Lung (tissue), 12 donors: ENCODE measurements around the gene XDH. TPM values are rescaled to one million over a fixed set of nuclear protein-coding genes. Genes with fewer than 3 reads are reported as not detected.

Source experiments
- ATAC-seq: fragments of 200-7000 bp; cut with Tn5 transposase; one replicate; pipeline ENCODE4 v1.9.1; 2020; ENCODE audit warnings: moderate number of reproducible peaks; ENCODE audit not compliant: insufficient read depth, low FRiP score
- DNase-seq, 3 donors: peaks; one replicate each; pipeline ENCODE4 v3.0.0-alpha.2; 2013 to 2017
- H3K27ac ChIP-seq, 2 donors: one replicate each; pipeline ENCODE4 v1.5.1; 2013; ENCODE audit warnings: mild to moderate bottlenecking in 2 of 2, moderate library complexity in 2 of 2, control low read depth in 1 of 2, inconsistent platforms in 1 of 2, low read depth in 1 of 2, low read length in 1 of 2
- H3K27me3 ChIP-seq, 3 donors: one replicate each; pipeline ENCODE4 v1.5.1; 2013; ENCODE audit warnings: low read length in 2 of 3; ENCODE audit not compliant: control insufficient read depth in 3 of 3, insufficient read depth in 3 of 3
- H3K36me3 ChIP-seq, 4 donors: one replicate each; pipeline ENCODE4 v1.5.1; 2013; ENCODE audit warnings: low read length in 4 of 4, mild to moderate bottlenecking in 1 of 4, moderate library complexity in 1 of 4; ENCODE audit not compliant: control insufficient read depth in 4 of 4, insufficient read depth in 4 of 4
- H3K4me1 ChIP-seq, 5 donors: one replicate each; pipeline ENCODE4 v1.5.1; 2013; ENCODE audit warnings: low read length in 5 of 5, mild to moderate bottlenecking in 2 of 5, moderate library complexity in 1 of 5; ENCODE audit not compliant: control insufficient read depth in 5 of 5, insufficient read depth in 5 of 5
- H3K4me3 ChIP-seq: one replicate; pipeline ENCODE4 v1.5.1; 2013; ENCODE audit warnings: mild to moderate bottlenecking, control low read depth, moderate library complexity
- H3K9ac ChIP-seq, 2 donors: one replicate each; pipeline ENCODE4 v1.5.1; 2013; ENCODE audit warnings: low read length in 2 of 2, control low read depth in 1 of 2; ENCODE audit not compliant: insufficient read depth in 1 of 2
- H3K9me3 ChIP-seq, 4 donors: one replicate each; pipeline ENCODE4 v1.5.1; 2013; ENCODE audit warnings: low read length in 3 of 4, mild to moderate bottlenecking in 1 of 4, moderate library complexity in 1 of 4; ENCODE audit not compliant: control insufficient read depth in 4 of 4, insufficient read depth in 3 of 4
- WGBS, 2 donors: extraction: QIAGEN DNeasy Blood & Tissue Kit; methylation state at CpG; one replicate each; pipeline ENCODE4 v1.1.7; 2013; 5-methylcytosine and 5-hydroxymethylcytosine counted together
- polyA plus RNA-seq, 2 donors: library from polyadenylated mRNA; stranded (reverse); fragments of 200-250 nt; gene quantifications; one replicate each; pipeline ENCODE4 v1.2.1, GENCODE V29; 2013
- total RNA-seq, 2 donors: library from RNA; depleted of rRNA in 1 of 2; stranded (reverse); fragments of >200 nt in 1 of 2; gene quantifications; one replicate each; pipeline ENCODE4 v1.2.1, GENCODE V29; 2014 to 2021
- TF ChIP-seq, protein P1 (sequence below): IDR thresholded peaks from 2 replicates; pipeline ENCODE4 v1.5.1; 2012; ENCODE audit warnings: mild to moderate bottlenecking; ENCODE audit errors: control extremely low read depth, extremely low read depth
- donor health status: control.
- donor health status: control.
- donor health status: Bipolar disorder and iron deficiency.
- donor health status: healthy.
- donor health status: DM: yes; HTN: yes; CAD: no.

XDH gene
- total and polyA plus RNA-seq, 4 donors = 0.12 to 1.5 (median 0.60) TPM

DNA sequence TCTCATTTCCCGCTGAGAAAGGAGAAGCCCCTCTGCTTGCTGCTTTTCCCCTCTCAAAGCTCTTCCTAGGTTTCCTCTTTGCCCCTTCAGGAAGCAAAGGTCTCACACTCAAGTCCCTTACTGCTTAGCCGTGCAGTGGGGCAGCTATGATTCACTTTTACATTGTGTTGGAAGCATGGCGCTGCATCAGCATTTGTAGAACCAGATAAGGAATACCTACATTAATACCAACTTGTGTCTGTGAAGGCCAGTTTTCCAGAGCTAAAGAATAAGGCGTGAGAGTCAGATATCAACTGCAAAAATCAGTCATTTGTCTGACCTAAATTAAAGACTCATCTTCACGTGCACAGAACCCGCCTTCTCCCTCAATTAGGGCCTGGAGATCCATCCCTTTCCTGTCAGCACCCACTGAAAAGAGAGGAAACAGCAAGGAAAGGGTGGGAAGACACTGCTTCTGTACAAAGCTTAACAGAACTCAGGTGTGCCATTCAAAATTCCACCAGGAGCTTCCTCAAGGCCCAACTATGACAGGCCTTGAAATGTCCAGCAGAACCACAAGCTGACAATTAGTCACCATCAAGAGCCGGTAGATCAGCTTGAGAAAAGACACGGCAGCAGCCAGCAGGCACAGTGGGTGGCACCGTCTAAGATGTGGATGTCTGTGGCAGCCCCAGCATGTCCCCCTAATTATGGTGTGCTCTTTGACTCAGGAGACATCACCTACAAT is 16.1 kb upstream of the XDH start:
- peaks cover 0 to 5% (median 0%) of the 10 kb centered on the region in 4 donors for H3K9me3 ChIP-seq
- H3K27me3 ChIP-seq = no peaks in the 10 kb centered on the region
- no peak for ATAC-seq
- H3K27ac ChIP-seq = no peak overlapping the region
- no peaks in the 10 kb centered on the region for H3K36me3 ChIP-seq
- TF ChIP-seq, protein P1, sequence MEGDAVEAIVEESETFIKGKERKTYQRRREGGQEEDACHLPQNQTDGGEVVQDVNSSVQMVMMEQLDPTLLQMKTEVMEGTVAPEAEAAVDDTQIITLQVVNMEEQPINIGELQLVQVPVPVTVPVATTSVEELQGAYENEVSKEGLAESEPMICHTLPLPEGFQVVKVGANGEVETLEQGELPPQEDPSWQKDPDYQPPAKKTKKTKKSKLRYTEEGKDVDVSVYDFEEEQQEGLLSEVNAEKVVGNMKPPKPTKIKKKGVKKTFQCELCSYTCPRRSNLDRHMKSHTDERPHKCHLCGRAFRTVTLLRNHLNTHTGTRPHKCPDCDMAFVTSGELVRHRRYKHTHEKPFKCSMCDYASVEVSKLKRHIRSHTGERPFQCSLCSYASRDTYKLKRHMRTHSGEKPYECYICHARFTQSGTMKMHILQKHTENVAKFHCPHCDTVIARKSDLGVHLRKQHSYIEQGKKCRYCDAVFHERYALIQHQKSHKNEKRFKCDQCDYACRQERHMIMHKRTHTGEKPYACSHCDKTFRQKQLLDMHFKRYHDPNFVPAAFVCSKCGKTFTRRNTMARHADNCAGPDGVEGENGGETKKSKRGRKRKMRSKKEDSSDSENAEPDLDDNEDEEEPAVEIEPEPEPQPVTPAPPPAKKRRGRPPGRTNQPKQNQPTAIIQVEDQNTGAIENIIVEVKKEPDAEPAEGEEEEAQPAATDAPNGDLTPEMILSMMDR = no peak
- no peak overlapping the region for H3K4me3 ChIP-seq
- no peak for DNase-seq
- no peaks in the 10 kb centered on the region for H3K4me1 ChIP-seq
- H3K9ac ChIP-seq = no peak overlapping the region
- WGBS, 2 donors = 85 to 92% methylated on average over 9 of the region's 9 CpGs

- no peak overlapping the region for H3K27ac ChIP-seq
- H3K27me3 ChIP-seq = no peaks in the 10 kb centered on the region
- H3K36me3 ChIP-seq = no peaks in the 10 kb centered on the region
- ATAC-seq = no peak
- no peak for DNase-seq
- TF ChIP-seq, protein P1 = no peak
- 59 to 65% methylated on average over 5 of the region's 5 CpGs for WGBS, 2 donors
- H3K9ac ChIP-seq = no peak overlapping the region
- H3K4me3 ChIP-seq = no peak overlapping the region
- H3K4me1 ChIP-seq = no peaks in the 10 kb centered on the region
- H3K9me3 ChIP-seq = peaks cover 0 to 5% (median 0%) of the 10 kb centered on the region in 4 donors
Measured at GRCh38 chr2:31429759-31430438, 15.4 kb upstream of the XDH start.

- Histone ChIP-seq H3K27ac (no peak overlapping the region), H3K9me3 (peaks cover 0 to 5% (median 0%) of the 10 kb centered on the region in 4 donors), H3K9ac (no peak overlapping the region), H3K4me1 (no peaks in the 10 kb centered on the region), H3K4me3 (no peak overlapping the region), H3K36me3 (no peaks in the 10 kb centered on the region), H3K27me3 (no peaks in the 10 kb centered on the region)
- DNase-seq (no peak), ATAC-seq (no peak)
- TF ChIP-seq, protein P1 = no peak
Measured at GRCh38 chr2:31429040-31429439, 14.5 kb upstream of the XDH start.
